GM12878 (cell line): ENCODE measurements around the gene RTN4RL1. TPM values are rescaled to one million over a fixed set of nuclear protein-coding genes. Genes with fewer than 3 reads are reported as not detected.

Experiments
- BRCA1 ChIP-seq: IDR thresholded peaks from 2 replicates; pipeline ENCODE4 v1.6.1; 2011; ENCODE audit warnings: low read depth, low read length, improper control_type of control experiment
- CHD4 ChIP-seq: fragments of 200-600 bp; sonication (generic); IDR thresholded peaks from 2 replicates; pipeline ENCODE4 v1.6.1; 2016; ENCODE audit warnings: mild to moderate bottlenecking
- ETV6 ChIP-seq, 2 experiments: fragments of 450-650 bp in 1 of 2; IDR thresholded peaks in 1 of 2; conservative IDR thresholded peaks in 1 of 2; 2 replicates each; pipeline ENCODE4 v1.6.1; 2014; ENCODE audit warnings: antibody characterized with exemption in 1 of 2, borderline replicate concordance in 1 of 2, low read depth in 1 of 2, mild to moderate bottlenecking in 1 of 2, moderate library complexity in 1 of 2
- JUND ChIP-seq: IDR thresholded peaks from 2 replicates; pipeline ENCODE4 v1.6.1; 2012; ENCODE audit warnings: low read depth, mild to moderate bottlenecking, low read length, improper control_type of control experiment, moderate library complexity
- PBX3 ChIP-seq: IDR thresholded peaks from 2 replicates; pipeline ENCODE4 v1.6.1; 2011; ENCODE audit warnings: mild to moderate bottlenecking, low read depth, low read length, moderate library complexity; ENCODE audit not compliant: insufficient replicate concordance
- POLR2AphosphoS2 ChIP-seq: IDR thresholded peaks from 2 replicates; pipeline ENCODE4 v1.6.1; 2011; ENCODE audit warnings: low read depth, mild to moderate bottlenecking, low read length, improper control_type of control experiment, moderate library complexity
- RUNX3 ChIP-seq: IDR thresholded peaks from 2 replicates; pipeline ENCODE4 v1.6.1; 2012; ENCODE audit warnings: low read length, inconsistent platforms
- TCF3 ChIP-seq: IDR thresholded peaks from 2 replicates; pipeline ENCODE4 v1.6.1; 2012; ENCODE audit warnings: low read depth, mild to moderate bottlenecking, low read length, borderline replicate concordance; ENCODE audit not compliant: insufficient read depth
- USF2 ChIP-seq: IDR thresholded peaks from 2 replicates; pipeline ENCODE4 v1.6.1; 2011; ENCODE audit warnings: low read depth, low read length, improper control_type of control experiment, borderline replicate concordance
- ZBTB33 ChIP-seq: fragments of 450-650 bp; IDR thresholded peaks from 2 replicates; pipeline ENCODE4 v1.6.1; 2017; ENCODE audit warnings: mild to moderate bottlenecking
- ZBTB4 ChIP-seq: fragments of 450-650 bp; formaldehyde crosslinking; IDR thresholded peaks from 2 replicates; pipeline ENCODE4 v1.4.0; 2022; ENCODE audit warnings: mild to moderate bottlenecking, moderate library complexity
- ZNF622 ChIP-seq: fragments of 450-650 bp; IDR thresholded peaks from 2 replicates; pipeline ENCODE4 v1.6.1; 2017; ENCODE audit warnings: mild to moderate bottlenecking, inconsistent platforms
- polyA plus RNA-seq, 11 experiments: library from polyadenylated mRNA; depleted of rRNA in 4 of 11; unstranded in 6 of 11; stranded (reverse) in 5 of 11; fragments of >200 nt; fragmentation: Nextera tagmentation in 4 of 11; fragmentation: Illumina TruSeq in 1 of 11; extraction: Ambion mirVana in 4 of 11; extraction: Trizol in 1 of 11; gene quantifications; 1 replicate in 1 of 11; 2 replicates in 10 of 11; pipeline versions ENCODE4 v1.2.1 to v1.2.3, GENCODE V29; 2011 to 2016; ENCODE audit warnings: inconsistent platforms in 2 of 11, missing spikeins in 2 of 11, low read depth in 1 of 11
- total RNA-seq, 4 experiments: library from RNA; depleted of rRNA in 3 of 4; stranded (reverse); fragments of >200 nt in 3 of 4; fragmentation: Illumina TruSeq in 1 of 4; extraction: Trizol in 1 of 4; gene quantifications; 2 replicates each; pipeline versions ENCODE4 v1.2.1 to v1.2.3, GENCODE V29; 2013 to 2021
- TF ChIP-seq, protein P1 (sequence below): fragments of 450-650 bp; formaldehyde crosslinking; IDR thresholded peaks from 2 replicates; pipeline ENCODE4 v1.4.0; 2020; ENCODE audit warnings: mild to moderate bottlenecking, moderate library complexity
- TF ChIP-seq, protein P2 (sequence below): fragments of 150-350 bp; IDR thresholded peaks from 2 replicates; pipeline ENCODE4 v1.6.1; 2014; ENCODE audit warnings: mild to moderate bottlenecking, low read depth, low read length

Gene RTN4RL1
- total and polyA plus RNA-seq, 10 of the 15 experiments (the other 5 are each of a cell fraction or from before 2014, with no cell fraction given) = 0.08 to 0.11 (median 0.10) TPM; not detected in 7

DNA sequence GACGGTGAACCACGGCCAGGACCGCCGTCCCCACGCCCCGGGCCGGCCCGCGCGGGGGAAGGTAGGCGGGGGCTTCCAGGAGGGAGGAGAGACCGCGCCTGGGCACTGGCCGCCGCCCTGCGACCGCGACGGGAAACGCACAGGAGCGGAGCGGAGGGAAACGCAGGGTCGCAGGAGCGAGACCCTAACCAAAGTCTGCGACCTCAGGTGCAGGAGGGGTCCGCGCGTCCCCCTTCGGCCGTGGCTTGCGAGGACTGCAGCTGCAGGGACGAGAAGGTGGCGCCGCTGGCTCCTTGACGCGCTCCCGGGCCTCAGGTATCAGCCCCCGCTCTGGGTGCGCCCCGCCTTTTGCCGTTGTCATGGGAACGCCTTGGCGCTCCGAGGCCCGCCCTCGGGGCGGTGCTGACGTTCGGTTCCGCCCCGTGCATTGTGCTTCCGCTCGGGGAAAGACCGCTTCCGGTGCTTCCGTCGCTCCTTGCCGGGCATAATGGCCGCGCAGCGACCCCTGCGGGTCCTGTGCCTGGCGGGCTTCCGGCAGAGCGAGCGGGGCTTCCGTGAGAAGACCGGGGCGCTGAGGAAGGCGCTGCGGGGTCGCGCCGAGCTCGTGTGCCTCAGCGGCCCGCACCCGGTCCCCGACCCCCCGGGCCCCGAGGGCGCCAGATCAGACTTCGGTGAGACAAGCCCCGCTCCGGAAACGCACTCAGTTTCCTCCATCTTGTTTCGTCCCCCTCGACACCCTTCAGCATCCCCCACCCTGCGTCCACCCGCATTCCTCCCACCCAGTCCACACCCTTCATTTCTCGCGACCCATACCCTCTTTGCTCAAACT lies 16.6 kb upstream of the RTN4RL1 start, which contains the start of gene OVCA2 (continued):
- TF ChIP-seq POLR2AphosphoS2 (peak; percentile 93), ZNF622 (no peak), ZBTB33 (no peak), RUNX3 (no peak; the same call in 1 of the 2 replicates), BRCA1 (no peak), CHD4 (no peak), USF2 (no peak; the same call in 1 of the 2 replicates), JUND (no peak), PBX3 (no peak), TCF3 (0 out of 2 replicates have a peak, but pooled peaks have one; percentile 50), ETV6 (conservative IDR thresholded peaks at IDR 0.05 in 1 of 2, IDR thresholded peaks at IDR 0.05 in 1 of 2; ENCODE audit: borderline replicate concordance in 1 of 2, low read depth in 1 of 2) (peak in 1 of 2 experiments; percentile 70; a peak in 1 of 4 replicates), ZBTB4 (CRISPR knock-in tag) (no peak)
- TF ChIP-seq, protein P1, sequence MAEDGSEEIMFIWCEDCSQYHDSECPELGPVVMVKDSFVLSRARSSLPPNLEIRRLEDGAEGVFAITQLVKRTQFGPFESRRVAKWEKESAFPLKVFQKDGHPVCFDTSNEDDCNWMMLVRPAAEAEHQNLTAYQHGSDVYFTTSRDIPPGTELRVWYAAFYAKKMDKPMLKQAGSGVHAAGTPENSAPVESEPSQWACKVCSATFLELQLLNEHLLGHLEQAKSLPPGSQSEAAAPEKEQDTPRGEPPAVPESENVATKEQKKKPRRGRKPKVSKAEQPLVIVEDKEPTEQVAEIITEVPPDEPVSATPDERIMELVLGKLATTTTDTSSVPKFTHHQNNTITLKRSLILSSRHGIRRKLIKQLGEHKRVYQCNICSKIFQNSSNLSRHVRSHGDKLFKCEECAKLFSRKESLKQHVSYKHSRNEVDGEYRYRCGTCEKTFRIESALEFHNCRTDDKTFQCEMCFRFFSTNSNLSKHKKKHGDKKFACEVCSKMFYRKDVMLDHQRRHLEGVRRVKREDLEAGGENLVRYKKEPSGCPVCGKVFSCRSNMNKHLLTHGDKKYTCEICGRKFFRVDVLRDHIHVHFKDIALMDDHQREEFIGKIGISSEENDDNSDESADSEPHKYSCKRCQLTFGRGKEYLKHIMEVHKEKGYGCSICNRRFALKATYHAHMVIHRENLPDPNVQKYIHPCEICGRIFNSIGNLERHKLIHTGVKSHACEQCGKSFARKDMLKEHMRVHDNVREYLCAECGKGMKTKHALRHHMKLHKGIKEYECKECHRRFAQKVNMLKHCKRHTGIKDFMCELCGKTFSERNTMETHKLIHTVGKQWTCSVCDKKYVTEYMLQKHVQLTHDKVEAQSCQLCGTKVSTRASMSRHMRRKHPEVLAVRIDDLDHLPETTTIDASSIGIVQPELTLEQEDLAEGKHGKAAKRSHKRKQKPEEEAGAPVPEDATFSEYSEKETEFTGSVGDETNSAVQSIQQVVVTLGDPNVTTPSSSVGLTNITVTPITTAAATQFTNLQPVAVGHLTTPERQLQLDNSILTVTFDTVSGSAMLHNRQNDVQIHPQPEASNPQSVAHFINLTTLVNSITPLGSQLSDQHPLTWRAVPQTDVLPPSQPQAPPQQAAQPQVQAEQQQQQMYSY (CRISPR knock-in tag) = no peak
- TF ChIP-seq, protein P2, sequence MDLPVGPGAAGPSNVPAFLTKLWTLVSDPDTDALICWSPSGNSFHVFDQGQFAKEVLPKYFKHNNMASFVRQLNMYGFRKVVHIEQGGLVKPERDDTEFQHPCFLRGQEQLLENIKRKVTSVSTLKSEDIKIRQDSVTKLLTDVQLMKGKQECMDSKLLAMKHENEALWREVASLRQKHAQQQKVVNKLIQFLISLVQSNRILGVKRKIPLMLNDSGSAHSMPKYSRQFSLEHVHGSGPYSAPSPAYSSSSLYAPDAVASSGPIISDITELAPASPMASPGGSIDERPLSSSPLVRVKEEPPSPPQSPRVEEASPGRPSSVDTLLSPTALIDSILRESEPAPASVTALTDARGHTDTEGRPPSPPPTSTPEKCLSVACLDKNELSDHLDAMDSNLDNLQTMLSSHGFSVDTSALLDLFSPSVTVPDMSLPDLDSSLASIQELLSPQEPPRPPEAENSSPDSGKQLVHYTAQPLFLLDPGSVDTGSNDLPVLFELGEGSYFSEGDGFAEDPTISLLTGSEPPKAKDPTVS = no peak
